VCaP (cell line): Measurements from ENCODE around the gene STK32C.
"Not testable (repeated sequence)": the region's sequence is repeated elsewhere in the genome, so short reads cannot be mapped to it uniquely, and the experiment has no call there.

Experiments used
- H3K27ac ChIP-seq: fragments of 450-650 bp; 2 replicates; pipeline ENCODE4 v1.5.1; 2017
- TF ChIP-seq, protein P1 (sequence below): fragments of 450-650 bp; conservative IDR thresholded peaks from 2 replicates; pipeline ENCODE4 v1.5.1; 2017; ENCODE audit warnings: mild to moderate bottlenecking, moderate library complexity

Gene STK32C

DNA sequence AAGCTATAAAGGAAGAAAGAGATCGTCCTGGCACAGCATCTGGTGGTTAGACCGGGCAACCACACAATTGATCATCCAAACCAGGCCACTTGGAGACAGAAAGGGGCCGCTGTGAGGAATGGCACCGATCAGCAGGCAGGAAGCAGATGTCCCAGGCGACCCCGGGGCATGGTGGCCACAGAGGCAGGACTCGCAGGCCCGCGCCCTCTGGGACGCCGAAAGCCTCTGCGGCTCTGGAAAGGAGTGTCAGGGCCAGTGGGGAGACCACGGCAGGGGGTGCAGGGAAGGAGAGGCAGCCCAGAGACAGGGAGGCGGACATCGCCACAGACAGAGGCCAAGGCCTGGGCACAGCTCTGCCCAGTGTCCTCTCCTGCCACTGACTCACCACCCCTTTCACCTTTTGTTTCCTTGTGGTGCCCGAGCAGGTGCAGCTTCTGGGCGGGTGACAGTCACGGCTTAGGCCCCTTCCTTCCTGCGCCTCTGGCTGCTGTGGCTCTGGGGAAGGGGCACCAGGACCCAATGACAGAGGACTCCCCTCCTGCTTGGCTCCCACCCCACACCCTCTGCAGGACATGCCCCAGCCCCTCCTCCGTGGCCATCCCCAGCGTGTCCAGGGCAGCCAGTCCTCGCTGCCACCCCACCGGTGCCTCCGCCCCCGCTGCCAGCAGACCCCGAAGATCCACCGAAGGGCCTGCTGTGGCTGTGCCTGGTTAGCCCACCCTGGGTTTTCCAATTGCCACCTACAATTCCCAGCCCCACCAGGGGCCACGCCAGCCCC lies 10.9 kb downstream of the STK32C start:
- TF ChIP-seq, protein P1, sequence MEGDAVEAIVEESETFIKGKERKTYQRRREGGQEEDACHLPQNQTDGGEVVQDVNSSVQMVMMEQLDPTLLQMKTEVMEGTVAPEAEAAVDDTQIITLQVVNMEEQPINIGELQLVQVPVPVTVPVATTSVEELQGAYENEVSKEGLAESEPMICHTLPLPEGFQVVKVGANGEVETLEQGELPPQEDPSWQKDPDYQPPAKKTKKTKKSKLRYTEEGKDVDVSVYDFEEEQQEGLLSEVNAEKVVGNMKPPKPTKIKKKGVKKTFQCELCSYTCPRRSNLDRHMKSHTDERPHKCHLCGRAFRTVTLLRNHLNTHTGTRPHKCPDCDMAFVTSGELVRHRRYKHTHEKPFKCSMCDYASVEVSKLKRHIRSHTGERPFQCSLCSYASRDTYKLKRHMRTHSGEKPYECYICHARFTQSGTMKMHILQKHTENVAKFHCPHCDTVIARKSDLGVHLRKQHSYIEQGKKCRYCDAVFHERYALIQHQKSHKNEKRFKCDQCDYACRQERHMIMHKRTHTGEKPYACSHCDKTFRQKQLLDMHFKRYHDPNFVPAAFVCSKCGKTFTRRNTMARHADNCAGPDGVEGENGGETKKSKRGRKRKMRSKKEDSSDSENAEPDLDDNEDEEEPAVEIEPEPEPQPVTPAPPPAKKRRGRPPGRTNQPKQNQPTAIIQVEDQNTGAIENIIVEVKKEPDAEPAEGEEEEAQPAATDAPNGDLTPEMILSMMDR, result no peak
- H3K27ac ChIP-seq, result no peak overlapping the region

DNA sequence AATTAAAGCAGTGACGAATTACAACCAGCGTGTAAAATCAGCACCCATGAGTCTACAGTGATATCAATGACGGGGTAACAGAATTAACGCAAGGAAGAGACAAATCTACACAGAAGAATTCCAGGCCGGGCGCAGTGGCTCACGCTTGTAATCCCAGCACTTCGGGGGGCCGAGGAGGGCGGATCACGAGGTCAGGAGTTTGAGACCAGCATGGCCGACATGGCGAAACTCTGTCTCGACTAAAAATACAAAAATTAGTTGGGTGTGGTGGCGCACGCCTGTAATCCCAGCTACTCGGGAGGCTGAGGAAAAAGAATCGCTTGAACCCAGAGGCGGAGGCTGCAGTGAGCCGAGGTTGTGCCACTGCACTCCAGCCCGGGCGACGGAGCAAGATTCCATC lies 12.3 kb downstream of the STK32C start:
- H3K27ac ChIP-seq, result not testable (repeated sequence)

DNA sequence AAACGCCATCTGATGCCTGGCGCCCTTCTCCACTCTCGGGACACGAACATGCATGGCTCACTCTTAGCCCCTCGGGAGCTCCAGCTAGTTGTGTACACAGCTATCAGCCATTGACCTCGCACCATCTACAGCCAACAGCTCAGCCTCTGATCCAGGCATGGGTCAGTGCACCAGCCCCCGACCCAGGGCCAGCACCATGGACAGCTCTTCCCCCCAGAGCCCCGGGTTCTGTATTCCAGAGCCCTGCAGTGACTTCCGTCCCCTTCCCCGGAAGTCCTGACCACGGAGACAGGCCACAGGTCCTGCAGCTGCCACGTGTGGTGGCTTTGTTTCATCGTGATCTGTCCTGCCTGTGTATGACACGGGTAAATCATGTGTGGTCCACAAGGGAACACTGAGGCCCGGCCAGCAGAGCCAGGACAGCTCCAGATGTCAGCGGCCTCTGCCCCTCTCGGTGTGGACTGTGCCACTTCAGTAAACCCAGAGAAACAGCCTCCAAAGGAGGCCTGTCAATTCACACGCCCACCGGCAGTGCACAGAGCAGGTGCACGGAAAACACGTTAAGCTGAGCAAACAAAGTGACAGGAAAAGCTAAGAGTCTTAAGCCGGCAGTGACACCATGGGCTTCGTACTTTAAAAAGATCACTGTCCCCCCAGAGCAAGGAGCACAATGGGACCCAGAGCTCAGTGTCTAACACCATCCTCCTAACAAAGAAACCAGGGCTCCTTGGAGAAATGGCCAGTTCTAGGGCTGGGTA lies 13.0 kb downstream of the STK32C start:
- no peak overlapping the region for H3K27ac ChIP-seq

DNA sequence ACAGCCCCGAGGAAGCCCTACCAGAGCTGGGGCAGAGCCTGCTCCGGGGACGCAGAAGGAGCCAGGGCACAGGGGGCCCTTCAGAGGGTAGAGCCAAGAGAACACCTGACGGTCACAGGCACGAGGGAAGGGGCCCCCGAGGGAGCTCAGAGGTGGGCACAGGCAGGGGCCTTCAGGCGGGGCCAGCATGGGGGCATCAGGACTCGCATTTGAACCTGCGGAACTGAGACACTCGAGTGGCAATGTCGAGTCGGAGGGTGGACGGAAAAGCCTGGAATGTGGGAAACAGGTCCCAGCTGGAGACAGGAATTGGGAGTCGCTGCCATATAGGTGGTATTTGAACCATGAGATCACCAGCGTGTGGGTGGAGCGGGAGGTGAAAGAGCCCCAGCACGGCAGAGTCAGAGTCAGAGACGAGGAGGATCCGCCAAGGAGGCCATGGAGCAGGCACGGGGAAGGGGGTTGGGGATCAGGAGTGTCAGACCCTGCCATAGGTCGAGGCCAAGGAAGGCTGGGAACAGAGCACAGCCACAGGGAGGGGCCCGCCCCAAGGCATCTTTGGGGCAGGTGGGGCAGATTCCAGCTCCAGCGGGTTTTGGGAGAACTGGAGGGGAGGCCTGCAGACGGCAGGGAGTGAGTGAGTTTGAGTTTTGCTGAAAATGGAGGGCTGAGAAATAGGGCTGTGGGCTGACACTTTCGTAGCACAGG lies 13.8 kb downstream of the STK32C start:
- no peak overlapping the region for H3K27ac ChIP-seq

More for the DNA sequence above, 13.0 kb downstream of the STK32C start:
- TF ChIP-seq, protein P1, result no peak

DNA sequence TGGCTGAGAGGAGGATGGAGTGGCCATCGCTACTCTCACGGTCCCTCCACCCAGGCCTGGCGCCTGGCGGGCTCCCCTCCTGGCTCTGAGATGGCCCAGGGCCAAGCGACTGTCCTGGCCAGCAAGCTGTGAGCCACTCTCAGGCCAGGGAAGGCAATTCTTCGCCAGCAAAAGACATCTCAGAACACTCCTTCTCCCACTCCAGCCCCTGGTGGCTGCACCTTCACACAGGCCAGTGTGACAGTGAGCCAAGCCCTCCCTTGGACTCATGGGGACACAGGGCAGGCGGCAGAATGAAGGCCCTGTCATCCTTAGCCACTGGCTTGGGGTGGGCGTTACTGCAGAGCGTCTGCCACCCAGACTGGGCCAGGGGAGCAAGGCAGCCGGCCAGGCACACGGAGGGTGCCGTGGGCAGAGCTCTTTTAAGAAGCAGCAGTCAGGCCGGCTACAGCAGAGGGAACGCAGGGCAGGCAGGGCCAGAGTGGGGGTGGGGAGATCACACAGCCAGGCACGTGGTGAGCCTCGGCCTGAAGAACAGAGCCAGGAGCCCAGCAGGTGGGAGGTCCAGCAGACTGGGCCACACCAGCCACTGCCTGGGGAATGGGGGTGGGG lies 14.4 kb downstream of the STK32C start:
- no peak overlapping the region for H3K27ac ChIP-seq
- TF ChIP-seq, protein P1, result no peak

More for the DNA sequence above, 13.8 kb downstream of the STK32C start:
- TF ChIP-seq, protein P1, result no peak

DNA sequence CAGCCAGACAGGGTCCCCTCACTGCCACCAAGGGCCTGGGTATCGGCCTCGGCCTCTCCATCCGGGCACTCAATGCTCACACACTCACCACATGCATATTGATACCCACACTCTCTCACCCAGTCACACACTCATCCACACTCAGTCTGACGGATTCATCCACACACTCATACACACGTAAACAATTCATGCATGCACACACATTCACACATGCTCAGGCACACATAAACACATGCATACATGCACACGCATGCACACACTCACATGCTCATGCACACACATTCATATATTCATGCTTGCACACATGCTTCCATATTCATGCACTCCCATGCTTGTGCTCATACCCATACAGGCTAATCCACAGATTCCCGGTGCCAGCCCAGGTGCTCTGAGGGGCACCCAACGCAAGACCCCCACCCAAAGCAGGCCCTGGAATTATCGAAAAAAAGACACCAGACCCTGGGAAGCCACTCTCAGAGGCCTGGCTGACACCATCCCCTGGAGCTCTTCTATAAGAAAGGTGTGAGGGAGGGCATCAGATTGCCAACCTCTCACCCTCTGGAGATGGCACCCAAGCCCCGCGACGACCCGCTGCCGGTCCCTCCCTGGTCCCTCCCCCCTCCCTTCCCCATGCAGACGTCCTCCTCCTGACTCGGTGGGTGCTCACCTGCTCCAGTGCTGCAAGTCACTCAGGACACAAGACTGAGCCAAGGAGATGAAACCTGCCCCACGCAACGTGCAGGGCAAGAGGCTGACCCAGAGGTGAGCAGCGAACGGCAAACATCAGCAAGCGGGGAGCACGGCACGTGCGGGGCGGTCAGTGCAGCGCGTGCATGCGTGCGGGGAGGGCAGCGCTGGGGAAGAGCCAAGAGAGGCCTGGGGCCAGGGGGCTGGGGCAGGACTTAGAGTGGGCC lies 15.2 kb downstream of the STK32C start:
- TF ChIP-seq, protein P1, result no peak

DNA sequence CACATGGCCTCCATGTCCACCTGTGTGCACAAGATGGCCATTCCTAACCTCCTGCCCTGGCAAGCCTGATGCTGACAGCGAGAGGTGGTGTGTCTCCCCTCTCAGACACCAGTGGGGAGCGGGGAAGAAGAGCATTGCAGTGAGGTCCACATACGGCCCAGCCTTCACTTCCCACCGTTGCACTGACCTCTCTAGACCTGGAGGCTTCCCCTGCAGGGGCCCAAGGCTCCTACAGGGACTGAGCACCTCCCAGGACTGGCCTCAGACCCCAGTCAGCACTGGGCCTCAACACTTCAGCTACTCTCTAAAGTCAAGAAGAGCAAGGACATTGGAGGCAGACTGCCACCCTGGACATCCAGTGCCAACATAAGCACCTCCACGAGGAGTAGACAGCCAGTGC lies 15.9 kb downstream of the STK32C start:
- TF ChIP-seq, protein P1, result no peak
- no peak overlapping the region for H3K27ac ChIP-seq

More for the DNA sequence above, 15.2 kb downstream of the STK32C start:
- no peak overlapping the region for H3K27ac ChIP-seq
